Suprapubic skin (tissue), 3 donors: ENCODE results near the gene ZBTB5.

Experiments
- POLR2AphosphoS5 ChIP-seq, 3 donors: sonication (generic); formaldehyde crosslinking; IDR thresholded peaks; one replicate each; pipeline ENCODE4 v1.6.1; 2017; ENCODE audit warnings: antibody characterized with exemption in 3 of 3
- TF ChIP-seq, protein P1 (sequence below), 2 donors: fragments of 200-600 bp in 1 of 2; fragments of 450-650 bp in 1 of 2; sonication (generic) in 1 of 2; IDR thresholded peaks; one replicate each; pipeline ENCODE4 v1.5.1; 2016 to 2019; ENCODE audit warnings: antibody characterized with exemption in 2 of 2, mild to moderate bottlenecking in 1 of 2, moderate library complexity in 1 of 2

DNA sequence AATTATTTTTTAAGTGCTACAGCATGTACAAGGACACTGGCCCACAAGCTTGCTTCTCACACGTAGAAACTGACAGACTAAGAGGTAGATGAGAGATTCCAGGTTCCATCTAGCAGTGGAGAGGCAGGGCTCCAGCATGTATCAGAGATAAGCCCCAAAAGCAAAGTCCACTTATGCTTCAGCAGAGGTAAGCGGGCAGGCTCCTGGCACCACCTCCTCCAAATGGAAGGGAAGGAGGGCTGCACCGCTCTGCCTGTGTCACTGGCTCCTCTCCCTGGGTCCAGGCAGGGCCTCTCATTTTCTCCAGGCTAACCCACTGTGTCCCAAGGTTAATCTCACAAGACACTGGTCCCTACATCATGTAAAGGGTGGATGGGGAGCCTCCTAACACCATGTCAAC, 26.9 kb downstream of the ZBTB5 start:
- no peak for TF ChIP-seq POLR2AphosphoS5 (IDR thresholded peaks at IDR 0.05)
- TF ChIP-seq, protein P1, sequence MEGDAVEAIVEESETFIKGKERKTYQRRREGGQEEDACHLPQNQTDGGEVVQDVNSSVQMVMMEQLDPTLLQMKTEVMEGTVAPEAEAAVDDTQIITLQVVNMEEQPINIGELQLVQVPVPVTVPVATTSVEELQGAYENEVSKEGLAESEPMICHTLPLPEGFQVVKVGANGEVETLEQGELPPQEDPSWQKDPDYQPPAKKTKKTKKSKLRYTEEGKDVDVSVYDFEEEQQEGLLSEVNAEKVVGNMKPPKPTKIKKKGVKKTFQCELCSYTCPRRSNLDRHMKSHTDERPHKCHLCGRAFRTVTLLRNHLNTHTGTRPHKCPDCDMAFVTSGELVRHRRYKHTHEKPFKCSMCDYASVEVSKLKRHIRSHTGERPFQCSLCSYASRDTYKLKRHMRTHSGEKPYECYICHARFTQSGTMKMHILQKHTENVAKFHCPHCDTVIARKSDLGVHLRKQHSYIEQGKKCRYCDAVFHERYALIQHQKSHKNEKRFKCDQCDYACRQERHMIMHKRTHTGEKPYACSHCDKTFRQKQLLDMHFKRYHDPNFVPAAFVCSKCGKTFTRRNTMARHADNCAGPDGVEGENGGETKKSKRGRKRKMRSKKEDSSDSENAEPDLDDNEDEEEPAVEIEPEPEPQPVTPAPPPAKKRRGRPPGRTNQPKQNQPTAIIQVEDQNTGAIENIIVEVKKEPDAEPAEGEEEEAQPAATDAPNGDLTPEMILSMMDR (IDR thresholded peaks at IDR 0.05) = no peak
